GM19395 (cell line): ENCODE measurements around the gene RNU1-1.
"Not testable (repeated sequence)": the region's sequence is repeated elsewhere in the genome, so short reads cannot be mapped to it uniquely, and the experiment has no call there.

Experiments used
- ATAC-seq: cut with Tn5 transposase; IDR thresholded peaks from one replicate; pipeline ENCODE4 v1.9.1; 2021; ENCODE audit warnings: mild to moderate bottlenecking, moderate library complexity; ENCODE audit not compliant: unreplicated experiment

The RNU1-1 gene

GRCh38 chr1:16514107-16515055 is at the start of gene RNU1-1:
RNU1-1 (minus strand) TSS chr1:16514285.
- ATAC-seq, result not testable (repeated sequence)

GRCh38 chr1:16561035-16561434 is 47.0 kb upstream of the RNU1-1 start:
- ATAC-seq, result not testable (repeated sequence)

- not testable (repeated sequence) for ATAC-seq
These were observed 46.4 kb upstream of the RNU1-1 start for GRCh38 chr1:16560498-16560897.

- not testable (repeated sequence) for ATAC-seq
These were observed 45.6 kb upstream of the RNU1-1 start for GRCh38 chr1:16559688-16560087.

- not testable (repeated sequence) for ATAC-seq
These were observed 42.9 kb upstream of the RNU1-1 start for GRCh38 chr1:16557034-16557433.

- not testable (repeated sequence) for ATAC-seq
These were observed 39.2 kb upstream of the RNU1-1 start for GRCh38 chr1:16553244-16553643.

GRCh38 chr1:16550212-16550918 is 36.3 kb upstream of the RNU1-1 start:
- not testable (repeated sequence) for ATAC-seq

- ATAC-seq, result not testable (repeated sequence)
These were observed 35.5 kb upstream of the RNU1-1 start for GRCh38 chr1:16549545-16549944.

- not testable (repeated sequence) for ATAC-seq
These were observed 33.6 kb upstream of the RNU1-1 start for GRCh38 chr1:16547502-16548241.

- not testable (repeated sequence) for ATAC-seq
These were observed 31.6 kb upstream of the RNU1-1 start for GRCh38 chr1:16545682-16546095.

GRCh38 chr1:16540421-16540893 is 26.4 kb upstream of the RNU1-1 start:
- ATAC-seq, result not testable (repeated sequence)

- not testable (repeated sequence) for ATAC-seq
These were observed 23.4 kb upstream of the RNU1-1 start for GRCh38 chr1:16537528-16537927.

- ATAC-seq, result not testable (repeated sequence)
These were observed 22.7 kb upstream of the RNU1-1 start for GRCh38 chr1:16536796-16537195.

GRCh38 chr1:16535898-16536297 is 21.8 kb upstream of the RNU1-1 start:
- ATAC-seq, result not testable (repeated sequence)

GRCh38 chr1:16535487-16535886 is 21.4 kb upstream of the RNU1-1 start:
- ATAC-seq, result not testable (repeated sequence)

GRCh38 chr1:16534829-16535456 is 20.9 kb upstream of the RNU1-1 start:
- ATAC-seq, result not testable (repeated sequence)

- not testable (repeated sequence) for ATAC-seq
These were observed 20.2 kb upstream of the RNU1-1 start for GRCh38 chr1:16534239-16534828.

GRCh38 chr1:16532235-16532991 is 18.3 kb upstream of the RNU1-1 start:
- ATAC-seq, result not testable (repeated sequence)

GRCh38 chr1:16528338-16528737 is 14.3 kb upstream of the RNU1-1 start:
- not testable (repeated sequence) for ATAC-seq
